Thymus (tissue), 11 donors: ENCODE results near the gene UXS1. TPM values are rescaled to one million over a fixed set of nuclear protein-coding genes. Genes with fewer than 3 reads are reported as not detected.

Experiments used
- DNase-seq, 9 donors: peaks; one replicate each; pipeline ENCODE4 v3.0.0-alpha.2; 2013; ENCODE audit warnings: low spot score in 9 of 9, low read depth in 6 of 9, missing footprints in 1 of 9
- H3K27ac ChIP-seq, 2 donors: one replicate each; pipeline ENCODE4 v1.5.1; 2013; ENCODE audit warnings: control low read depth in 1 of 2, low read depth in 1 of 2, low read length in 1 of 2, mild to moderate bottlenecking in 1 of 2, moderate library complexity in 1 of 2
- H3K27me3 ChIP-seq, 2 donors: one replicate each; pipeline ENCODE4 v1.5.1; 2013; ENCODE audit warnings: low read length in 1 of 2; ENCODE audit not compliant: control insufficient read depth in 2 of 2, insufficient read depth in 1 of 2
- H3K36me3 ChIP-seq, 2 donors: one replicate each; pipeline ENCODE4 v1.5.1; 2013; ENCODE audit warnings: low read length in 1 of 2, mild to moderate bottlenecking in 1 of 2, moderate library complexity in 1 of 2; ENCODE audit not compliant: control insufficient read depth in 2 of 2, insufficient read depth in 2 of 2
- H3K4me1 ChIP-seq, 2 donors: one replicate each; pipeline ENCODE4 v1.5.1; 2013; ENCODE audit warnings: low read length in 2 of 2; ENCODE audit not compliant: control insufficient read depth in 2 of 2, insufficient read depth in 2 of 2
- H3K4me3 ChIP-seq, 2 donors: one replicate each; pipeline ENCODE4 v1.5.1; 2013; ENCODE audit warnings: low read length in 2 of 2, control low read depth in 1 of 2, mild to moderate bottlenecking in 1 of 2
- H3K9me3 ChIP-seq, 2 donors: one replicate each; pipeline ENCODE4 v1.5.1; 2013; ENCODE audit warnings: low read length in 1 of 2, mild to moderate bottlenecking in 1 of 2; ENCODE audit not compliant: control insufficient read depth in 2 of 2, insufficient read depth in 1 of 2
- WGBS: extraction: QIAGEN DNeasy Blood & Tissue Kit; methylation state at CpG from one replicate; pipeline ENCODE4 v1.1.7; 2013; 5-methylcytosine and 5-hydroxymethylcytosine counted together
- polyA plus RNA-seq: library from polyadenylated mRNA; stranded (reverse); fragments of 200-250 nt; gene quantifications from one replicate; pipeline ENCODE4 v1.2.3, GENCODE V29; 2013
- total RNA-seq: library from RNA; stranded (reverse); fragments of 120-200 nt; gene quantifications from one replicate; pipeline ENCODE4 v1.2.4, GENCODE V29; 2013
- donor health status: healthy.

The UXS1 gene
- total and polyA plus RNA-seq, 2 donors, result 21.6 to 31.4 TPM

DNA sequence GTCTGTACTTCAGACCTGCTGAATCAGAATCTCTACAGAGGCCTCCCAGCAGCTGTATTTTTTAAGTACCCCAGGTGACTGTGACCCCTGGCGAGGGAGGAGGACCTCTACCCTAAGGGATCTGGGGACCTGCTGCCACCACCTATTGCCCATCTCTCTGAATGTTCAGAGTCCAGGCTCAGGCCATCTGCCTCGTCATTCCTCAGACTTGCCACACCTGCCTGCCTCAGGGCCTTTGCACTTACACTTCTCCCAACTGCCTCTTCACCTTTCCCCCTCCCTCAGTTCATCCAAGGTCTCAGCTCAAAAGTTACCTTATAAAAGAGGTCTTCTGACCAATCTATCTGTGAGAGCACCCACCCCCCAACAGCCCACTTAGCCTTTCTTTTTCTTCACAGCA lies 21.5 kb downstream of the UXS1 start:
- 97% methylated on average over 2 of the region's 2 CpGs for WGBS
- Histone ChIP-seq H3K27ac (no peak overlapping the region), H3K4me1 (peaks cover 0 to 3% of the 10 kb centered on the region in 2 donors), H3K4me3 (no peak overlapping the region), H3K27me3 (no peaks in the 10 kb centered on the region), H3K36me3 (peaks cover 0 to 7% of the 10 kb centered on the region in 2 donors), H3K9me3 (peaks cover 0 to 2% of the 10 kb centered on the region in 2 donors)
- DNase-seq, result no peak

DNA sequence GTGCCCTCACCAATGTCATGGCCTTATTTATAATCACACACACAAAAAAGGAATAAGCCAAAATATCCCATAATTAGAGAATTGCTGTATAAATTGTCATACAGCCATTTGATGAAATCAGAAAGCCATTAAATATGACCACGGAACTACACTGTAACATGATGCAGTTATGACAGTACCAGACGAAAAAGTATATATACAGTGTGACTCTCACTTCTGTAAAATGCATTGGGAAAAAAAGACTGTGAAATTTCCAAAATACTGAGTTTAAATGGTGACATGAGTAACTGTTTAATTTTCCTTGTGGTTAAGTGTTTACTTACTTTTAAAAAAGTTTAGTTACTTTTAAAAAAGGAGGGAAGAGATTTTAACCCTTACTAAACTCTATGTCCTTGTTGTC lies 25.4 kb downstream of the UXS1 start:
- no peak overlapping the region for H3K27ac ChIP-seq
- H3K27me3 ChIP-seq, result no peaks in the 10 kb centered on the region
- H3K36me3 ChIP-seq, result no peaks in the 10 kb centered on the region
- H3K9me3 ChIP-seq, result no peaks in the 10 kb centered on the region
- H3K4me3 ChIP-seq, result no peak overlapping the region
- 92% methylated on average over 2 of the region's 2 CpGs for WGBS
- DNase-seq, result no peak
- peaks cover 0 to 12% of the 10 kb centered on the region in 2 donors for H3K4me1 ChIP-seq

DNA sequence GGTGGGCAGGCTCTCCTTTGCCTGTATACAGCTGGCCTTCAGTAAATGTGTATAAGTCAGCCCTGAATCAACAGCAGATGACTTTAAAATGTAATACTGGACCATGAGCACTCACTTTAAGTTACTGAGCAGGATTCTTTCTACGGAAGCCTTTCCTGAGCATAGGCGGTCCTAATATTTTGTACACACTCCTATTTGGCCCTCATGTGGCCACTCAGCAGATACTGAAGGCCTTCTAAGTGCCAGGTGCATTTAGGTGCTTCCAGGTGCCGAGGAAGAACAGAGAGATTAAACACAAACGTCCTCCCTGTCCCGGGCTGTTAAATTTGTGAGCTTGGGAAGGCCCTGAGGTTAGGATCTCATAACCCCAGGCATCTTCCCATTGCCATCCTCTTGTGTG lies 27.0 kb downstream of the UXS1 start:
- Histone ChIP-seq H3K4me1 (peaks cover 0 to 12% of the 10 kb centered on the region in 2 donors), H3K9me3 (no peaks in the 10 kb centered on the region), H3K27me3 (no peaks in the 10 kb centered on the region), H3K27ac (no peak overlapping the region), H3K4me3 (no peak overlapping the region), H3K36me3 (peaks cover 0 to 4% of the 10 kb centered on the region in 2 donors)
- WGBS, result 96% methylated on average over 5 of the region's 5 CpGs
- DNase-seq, result no peak

DNA sequence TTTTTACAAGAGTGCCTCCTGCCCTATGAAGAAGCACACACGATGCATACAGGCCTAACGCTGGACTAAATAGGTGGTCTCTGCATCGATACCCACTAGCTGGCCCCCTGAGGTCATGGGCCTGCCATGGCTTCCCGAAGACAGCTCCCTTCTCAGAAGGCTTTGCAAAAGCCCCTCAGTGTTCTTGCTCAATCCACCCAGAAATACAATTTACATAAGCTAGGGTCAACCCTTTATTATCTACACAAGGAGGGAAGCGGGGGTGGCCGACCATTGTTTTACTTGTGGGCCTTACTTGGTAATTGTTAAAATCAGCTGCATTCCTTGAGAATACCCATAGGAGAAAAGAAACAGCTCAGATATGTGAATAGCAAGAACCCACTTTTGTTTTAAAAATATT lies 28.5 kb downstream of the UXS1 start:
- DNase-seq, result no peak
- no peaks in the 10 kb centered on the region for H3K9me3 ChIP-seq
- H3K4me1 ChIP-seq, result peaks cover 6 to 24% of the 10 kb centered on the region in 2 donors
- no peak overlapping the region for H3K4me3 ChIP-seq
- WGBS, result 81% methylated on average over 6 of the region's 6 CpGs
- H3K27me3 ChIP-seq, result no peaks in the 10 kb centered on the region
- peaks cover 0 to 8% of the 10 kb centered on the region in 2 donors for H3K36me3 ChIP-seq
- no peak overlapping the region for H3K27ac ChIP-seq

DNA sequence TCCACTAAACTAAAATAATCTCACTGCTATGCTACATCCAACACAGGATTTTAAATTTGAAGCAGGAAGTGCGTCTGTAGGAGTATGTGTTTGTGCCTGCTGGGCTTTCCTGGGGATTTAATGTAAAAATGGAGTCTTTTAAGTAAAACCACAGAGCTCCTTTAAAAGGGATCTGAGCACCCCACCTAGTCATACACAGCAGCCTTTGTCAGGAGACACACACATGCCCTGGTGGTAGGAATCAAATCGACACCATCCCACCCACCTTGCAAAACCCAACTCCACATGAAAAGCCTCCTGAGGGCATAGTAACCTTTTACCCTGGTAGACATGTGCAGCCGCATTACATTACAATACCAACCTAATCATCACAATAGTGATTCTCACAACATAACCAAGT lies 29.1 kb downstream of the UXS1 start:
- H3K4me3 ChIP-seq, result no peak overlapping the region
- no peaks in the 10 kb centered on the region for H3K27me3 ChIP-seq
- H3K27ac ChIP-seq, result peak overlapping the region in 1 of 2 donors; percentile 5
- WGBS, result 65% methylated on average over 3 of the region's 3 CpGs
- DNase-seq, result peak in 1 of 9 donors; percentile 23
- H3K36me3 ChIP-seq, result peaks cover 0 to 8% of the 10 kb centered on the region in 2 donors
- H3K4me1 ChIP-seq, result peaks cover 8 to 30% of the 10 kb centered on the region in 2 donors
- H3K9me3 ChIP-seq, result no peaks in the 10 kb centered on the region

DNA sequence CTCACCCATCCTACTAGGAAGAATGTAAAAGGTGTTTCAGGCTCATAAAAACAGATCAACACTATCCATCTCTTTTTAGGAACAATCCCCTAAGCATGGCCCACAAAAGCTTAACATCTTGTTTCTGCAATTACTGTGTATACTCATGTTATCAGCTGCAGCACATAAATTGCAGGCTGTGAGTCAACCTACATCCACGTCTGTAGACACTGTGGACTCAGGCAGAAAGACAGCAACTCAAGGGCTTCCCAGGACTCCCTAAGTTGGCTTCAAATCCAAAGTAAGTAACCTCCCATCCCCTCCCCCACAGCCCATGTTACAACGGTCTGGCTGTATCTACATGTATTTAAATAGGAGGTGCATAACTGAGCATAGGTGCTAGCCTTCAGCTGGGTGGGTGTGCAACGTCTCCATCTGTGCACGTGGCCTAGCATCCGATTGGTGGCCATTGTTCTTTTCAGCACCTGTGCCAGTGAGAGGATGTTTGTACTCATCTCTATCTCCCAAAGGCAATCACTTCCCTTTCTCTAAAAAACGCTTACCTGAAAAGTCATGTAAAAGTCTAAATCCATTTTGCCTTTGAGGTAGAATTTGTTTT lies 30.1 kb downstream of the UXS1 start:
- H3K27me3 ChIP-seq, result no peaks in the 10 kb centered on the region
- peaks cover 9 to 39% of the 10 kb centered on the region in 2 donors for H3K4me1 ChIP-seq
- H3K9me3 ChIP-seq, result no peaks in the 10 kb centered on the region
- H3K4me3 ChIP-seq, result no peak overlapping the region
- 61% methylated on average over 6 of the region's 6 CpGs for whole genome bisulfite sequencing
- no peak overlapping the region for H3K27ac ChIP-seq
- DNase-seq, result no peak
- H3K36me3 ChIP-seq, result peaks cover 0 to 8% of the 10 kb centered on the region in 2 donors

DNA sequence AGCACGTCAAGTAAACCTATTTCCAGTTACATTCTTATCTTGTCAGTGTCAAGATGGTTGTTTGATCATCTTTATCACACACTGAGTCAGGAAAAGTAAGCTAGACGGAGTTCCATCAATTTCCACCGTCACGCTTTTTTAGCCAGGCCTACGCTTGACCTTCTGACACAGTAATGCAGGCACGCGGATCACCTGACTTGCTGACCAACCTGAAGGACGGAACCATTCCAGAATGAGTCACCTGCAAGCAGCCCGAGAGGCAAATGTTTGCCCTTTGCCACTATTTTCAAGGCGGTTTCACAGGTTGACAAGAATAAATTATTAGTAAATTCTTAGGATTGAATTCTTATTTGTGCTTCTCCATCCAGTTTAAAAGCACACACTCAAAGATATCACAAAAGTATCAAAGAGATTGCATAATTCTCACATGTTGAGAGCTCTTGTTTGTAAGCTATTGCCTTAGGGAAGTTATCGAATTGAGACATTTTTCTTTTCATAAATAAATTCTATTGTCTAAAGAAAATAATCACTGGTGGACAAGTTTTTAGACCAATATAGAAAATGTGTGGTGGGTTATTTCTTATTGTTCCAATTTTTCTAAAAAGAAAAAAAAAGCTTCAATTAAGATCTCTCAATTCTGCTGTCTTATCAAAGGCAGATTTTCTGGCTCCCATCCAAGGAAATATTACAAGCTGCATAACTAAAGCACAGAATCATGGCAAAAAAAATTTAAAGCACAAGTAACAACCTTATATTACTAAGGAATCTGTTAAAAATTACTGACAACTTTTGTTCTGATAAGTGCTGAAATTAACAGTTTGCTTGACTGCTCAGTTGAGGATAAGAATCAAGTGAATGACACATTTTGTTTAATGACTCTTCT lies 31.9 kb downstream of the UXS1 start:
- peaks cover 0 to 18% of the 10 kb centered on the region in 2 donors for H3K36me3 ChIP-seq
- peak overlapping the region in 1 of 2 donors; percentile 84 for H3K27ac ChIP-seq
- no peaks in the 10 kb centered on the region for H3K27me3 ChIP-seq
- H3K9me3 ChIP-seq, result no peaks in the 10 kb centered on the region
- DNase-seq, result no peak
- WGBS, result 95% methylated on average over 11 of the region's 11 CpGs
- no peak overlapping the region for H3K4me3 ChIP-seq
- peaks cover 9 to 50% of the 10 kb centered on the region in 2 donors for H3K4me1 ChIP-seq

DNA sequence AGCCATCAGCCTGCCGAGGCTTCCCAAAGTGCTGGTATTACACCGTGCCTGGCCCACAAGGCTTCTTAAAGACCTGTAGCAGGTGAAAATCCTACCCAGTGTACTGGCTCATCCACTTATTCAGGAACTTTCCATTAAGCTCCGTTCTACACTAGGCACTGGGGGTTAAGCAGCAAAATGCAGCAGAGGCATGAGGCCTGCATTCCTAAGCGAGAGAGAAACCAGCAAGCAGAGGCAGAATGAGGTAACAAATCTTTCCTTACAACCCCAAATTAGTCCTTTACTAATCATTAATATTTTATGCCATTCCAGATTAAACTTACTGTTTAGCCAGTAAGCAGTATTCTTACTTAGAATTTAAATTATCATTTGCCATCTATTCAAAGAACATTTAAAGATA lies 32.8 kb downstream of the UXS1 start:
- DNase-seq, result no peak
- 88% methylated on average over 4 of the region's 4 CpGs for WGBS
- Histone ChIP-seq H3K4me1 (peaks cover 9 to 50% of the 10 kb centered on the region in 2 donors), H3K4me3 (no peak overlapping the region), H3K27ac (peak overlapping the region; percentile 78 to 84), H3K36me3 (peaks cover 0 to 23% of the 10 kb centered on the region in 2 donors), H3K27me3 (no peaks in the 10 kb centered on the region), H3K9me3 (no peaks in the 10 kb centered on the region)

DNA sequence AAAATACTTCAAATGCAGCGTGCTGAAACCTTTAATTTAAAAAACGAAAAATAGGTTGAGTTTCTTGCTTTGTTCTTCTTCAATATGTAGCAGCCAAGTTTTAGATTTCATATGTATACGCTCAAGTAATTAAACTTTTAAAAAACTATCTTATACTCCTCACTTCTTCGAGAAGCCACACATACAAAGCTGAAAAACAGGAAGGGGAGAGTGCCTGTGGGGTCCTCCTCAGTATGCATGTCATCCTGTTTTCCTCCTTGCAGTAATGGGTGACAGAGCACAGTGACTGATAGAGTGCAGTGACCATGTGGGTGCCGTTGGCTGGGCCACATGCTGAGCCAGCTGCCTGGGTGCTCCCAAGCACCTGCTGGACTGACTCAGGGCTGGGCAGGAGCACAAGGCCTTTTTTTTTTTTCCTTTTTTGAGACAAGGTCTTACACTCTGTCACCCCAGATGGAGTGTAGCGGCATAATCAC lies 33.3 kb downstream of the UXS1 start:
- WGBS, result 19% methylated on average over 6 of the region's 6 CpGs
- peak; percentile 25 to 76 (median 33) for DNase-seq

More for the DNA sequence above, 33.3 kb downstream of the UXS1 start:
- H3K27ac ChIP-seq, result peak overlapping the region; percentile 84 to 86
- H3K9me3 ChIP-seq, result no peaks in the 10 kb centered on the region
- H3K4me3 ChIP-seq, result peak overlapping the region; percentile 49 to 58
- no peaks in the 10 kb centered on the region for H3K27me3 ChIP-seq
- peaks cover 9 to 50% of the 10 kb centered on the region in 2 donors for H3K4me1 ChIP-seq
- peaks cover 0 to 23% of the 10 kb centered on the region in 2 donors for H3K36me3 ChIP-seq
